H9 (cell line): Measurements from ENCODE around the gene GATC. TPM values are rescaled to one million over a fixed set of nuclear protein-coding genes. Genes with fewer than 3 reads are reported as not detected.
A peak's percentile ranks its signal among the peaks of the same experiment; 100 is the strongest.

ENCODE experiments used
- DNase-seq: peaks from one replicate; pipeline ENCODE4 v3.0.0-alpha.2; 2017
- H2AFZ ChIP-seq: one replicate; pipeline ENCODE4 v1.6.1; 2013; ENCODE audit warnings: mild to moderate bottlenecking, low read length, control low read depth, moderate library complexity
- H2AK5ac ChIP-seq: 2 replicates; pipeline ENCODE4 v1.6.1; 2013; ENCODE audit warnings: low read length, control low read depth, mixed read lengths; ENCODE audit not compliant: insufficient read length
- H2BK120ac ChIP-seq: one replicate; pipeline ENCODE4 v1.6.1; 2013; ENCODE audit warnings: low read depth, mild to moderate bottlenecking, low read length, control low read depth, inconsistent platforms; ENCODE audit not compliant: poor library complexity, severe bottlenecking
- H2BK12ac ChIP-seq: 2 replicates; pipeline ENCODE4 v1.6.1; 2013; ENCODE audit warnings: low read length, control low read depth, mixed read lengths, low read depth; ENCODE audit not compliant: insufficient read length
- H2BK15ac ChIP-seq: 2 replicates; pipeline ENCODE4 v1.6.1; 2013; ENCODE audit warnings: low read depth, low read length, control low read depth
- H2BK20ac ChIP-seq: one replicate; pipeline ENCODE4 v1.6.1; 2013; ENCODE audit warnings: low read depth, mild to moderate bottlenecking, low read length, control low read depth, inconsistent platforms; ENCODE audit not compliant: poor library complexity, severe bottlenecking
- H2BK5ac ChIP-seq: 2 replicates; pipeline ENCODE4 v1.6.1; 2013; ENCODE audit warnings: low read length, control low read depth, mixed read lengths; ENCODE audit not compliant: insufficient read length
- H3K14ac ChIP-seq: 2 replicates; pipeline ENCODE4 v1.6.1; 2013; ENCODE audit warnings: low read length, control low read depth; ENCODE audit not compliant: insufficient read depth
- H3K18ac ChIP-seq: 2 replicates; pipeline ENCODE4 v1.6.1; 2013; ENCODE audit warnings: low read depth, mild to moderate bottlenecking, mixed read lengths, low read length, control low read depth; ENCODE audit not compliant: insufficient read length
- H3K23ac ChIP-seq: 2 replicates; pipeline ENCODE4 v1.6.1; 2013; ENCODE audit warnings: low read length, control low read depth, mixed read lengths, low read depth; ENCODE audit not compliant: insufficient read length
- H3K23me2 ChIP-seq: 2 replicates; pipeline ENCODE4 v1.6.1; 2013; ENCODE audit warnings: low read depth, mild to moderate bottlenecking, mixed read lengths, low read length, control low read depth; ENCODE audit not compliant: insufficient read length, poor library complexity, severe bottlenecking
- H3K27ac ChIP-seq: 2 replicates; pipeline ENCODE4 v1.5.1; 2013; ENCODE audit warnings: low read length, control low read depth, mixed read lengths, low read depth; ENCODE audit not compliant: insufficient read length
- H3K27me3 ChIP-seq: 2 replicates; pipeline ENCODE4 v1.6.1; 2013; ENCODE audit warnings: low read length, control low read depth, inconsistent platforms; ENCODE audit not compliant: insufficient read depth
- H3K4ac ChIP-seq: 2 replicates; pipeline ENCODE4 v1.6.1; 2013; ENCODE audit warnings: low read depth, mild to moderate bottlenecking, control low read depth, inconsistent platforms, low read length, moderate library complexity
- H3K4me1 ChIP-seq: 2 replicates; pipeline ENCODE4 v1.6.1; 2013; ENCODE audit warnings: low read length, control low read depth, inconsistent platforms; ENCODE audit not compliant: insufficient read depth
- H3K4me2 ChIP-seq: 2 replicates; pipeline ENCODE4 v1.6.1; 2013; ENCODE audit warnings: low read length, control low read depth, mixed read lengths; ENCODE audit not compliant: insufficient read length, insufficient read depth
- H3K56ac ChIP-seq: 2 replicates; pipeline ENCODE4 v1.6.1; 2013; ENCODE audit warnings: low read depth, mild to moderate bottlenecking, mixed read lengths, low read length, control low read depth; ENCODE audit not compliant: insufficient read length
- H3K79me1 ChIP-seq: 2 replicates; pipeline ENCODE4 v1.6.1; 2013; ENCODE audit warnings: low read depth, mild to moderate bottlenecking, moderate library complexity, low read length, control low read depth, inconsistent platforms; ENCODE audit not compliant: insufficient read depth, poor library complexity, severe bottlenecking
- H3K79me2 ChIP-seq: 2 replicates; pipeline ENCODE4 v1.6.1; 2013; ENCODE audit warnings: low read length, control low read depth, inconsistent platforms; ENCODE audit not compliant: insufficient read depth
- H3K9ac ChIP-seq: 2 replicates; pipeline ENCODE4 v1.6.1; 2013; ENCODE audit warnings: low read length, control low read depth, mixed read lengths; ENCODE audit not compliant: insufficient read length; ENCODE audit errors: extremely low read depth
- H3K9me3 ChIP-seq: one replicate; pipeline ENCODE4 v1.6.1; 2013; ENCODE audit warnings: low read depth, low read length, inconsistent platforms; ENCODE audit not compliant: control insufficient read depth
- H3T11ph ChIP-seq: one replicate; pipeline ENCODE4 v1.6.1; 2013; ENCODE audit warnings: mild to moderate bottlenecking, low read length, control low read depth, inconsistent platforms
- H4K20me1 ChIP-seq: one replicate; pipeline ENCODE4 v1.6.1; 2013; ENCODE audit not compliant: control insufficient read depth, insufficient read length, insufficient read depth
- H4K5ac ChIP-seq: 2 replicates; pipeline ENCODE4 v1.6.1; 2013; ENCODE audit warnings: low read depth, mild to moderate bottlenecking, mixed read lengths, low read length, control low read depth; ENCODE audit not compliant: insufficient read length
- H4K8ac ChIP-seq: replicated peaks from 2 replicates; pipeline ENCODE4 v1.6.1; 2013; ENCODE audit warnings: low read length, control low read depth, mixed read lengths, low read depth; ENCODE audit not compliant: insufficient read length
- H4K91ac ChIP-seq: 2 replicates; pipeline ENCODE4 v1.6.1; 2013; ENCODE audit warnings: low read depth, mild to moderate bottlenecking, moderate library complexity, mixed read lengths, low read length, control low read depth; ENCODE audit not compliant: insufficient read length
- H3K27ac Mint-ChIP-seq, 3 experiments: 2 replicates in 2 of 3; 3 replicates in 1 of 3; pipeline ENCODE4 v1.8.0; 2020 to 2021; ENCODE audit warnings: mixed read lengths in 3 of 3, mild to moderate bottlenecking in 1 of 3, moderate library complexity in 1 of 3
- H3K27me3 Mint-ChIP-seq: 2 replicates; pipeline ENCODE4 v1.8.0; 2021; ENCODE audit warnings: low read depth, mild to moderate bottlenecking, moderate library complexity, mixed read lengths
- H3K36me3 Mint-ChIP-seq, 3 experiments: 2 replicates in 2 of 3; 3 replicates in 1 of 3; pipeline ENCODE4 v1.8.0; 2020 to 2021; ENCODE audit warnings: low read depth in 3 of 3, mixed read lengths in 3 of 3; ENCODE audit not compliant: insufficient read depth in 1 of 3
- H3K4me1 Mint-ChIP-seq, 2 experiments: 2 replicates each; pipeline ENCODE4 v1.8.0; 2020; ENCODE audit warnings: mixed read lengths in 2 of 2
- H3K4me3 Mint-ChIP-seq, 2 experiments: 2 replicates in 1 of 2; 3 replicates in 1 of 2; pipeline ENCODE4 v1.8.0; 2020 to 2021; ENCODE audit warnings: mild to moderate bottlenecking in 2 of 2, mixed read lengths in 2 of 2, moderate library complexity in 1 of 2
- H3K9me3 Mint-ChIP-seq, 2 experiments: 2 replicates in 1 of 2; 3 replicates in 1 of 2; pipeline ENCODE4 v1.8.0; 2020; ENCODE audit warnings: mild to moderate bottlenecking in 2 of 2, mixed read lengths in 2 of 2, moderate library complexity in 1 of 2
- WGBS: extraction: QIAGEN DNeasy Blood & Tissue Kit; methylation state at CpG from one replicate; pipeline ENCODE4 v1.1.7; 2013; ENCODE audit warnings: missing lambda C conversion rate, low lambda C conversion rate, mixed read lengths; ENCODE audit not compliant: insufficient read length; ENCODE audit errors: extremely low coverage; 5-methylcytosine and 5-hydroxymethylcytosine counted together
- total RNA-seq: library from RNA; stranded (reverse); gene quantifications from 2 replicates; pipeline ENCODE4 v1.2.1, GENCODE V29; 2021
- TF ChIP-seq, protein P1 (sequence below): fragments of 200-600 bp; sonication (generic); conservative IDR thresholded peaks from 3 replicates; pipeline ENCODE4 v1.8.0; 2021; ENCODE audit warnings: antibody characterized with exemption, mild to moderate bottlenecking

Gene GATC
- total RNA-seq, 1 experiment from 2014 or later: 25.9 TPM

DNA sequence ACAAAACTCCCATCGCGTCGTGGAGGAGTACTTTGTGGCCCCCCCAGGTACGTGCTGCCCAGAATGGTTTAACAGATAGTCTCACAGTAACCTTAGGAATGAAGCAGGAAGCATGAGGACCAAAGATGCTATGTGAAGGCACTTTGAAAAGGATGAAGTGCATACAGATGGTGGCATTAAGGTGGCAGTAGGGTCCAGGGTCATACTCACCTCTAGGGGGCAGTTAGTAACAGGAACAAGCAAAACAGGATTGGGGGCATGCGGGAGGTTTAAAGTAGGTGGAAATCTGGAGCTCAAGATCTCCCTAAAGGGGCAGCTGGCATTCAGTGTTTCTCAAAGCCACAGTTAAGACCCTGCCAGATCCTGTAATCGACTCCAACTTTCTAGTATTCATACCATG lies 10.9 kb downstream of the GATC start:
- Mint-ChIP-seq H3K9me3 (no peaks in the 10 kb centered on the region), H3K27ac (peak overlapping the region in 2 of 3 experiments; percentile 37 to 63; a peak in 2 of 7 replicates)

More for the DNA sequence above, 10.9 kb downstream of the GATC start:
- TF ChIP-seq, protein P1, sequence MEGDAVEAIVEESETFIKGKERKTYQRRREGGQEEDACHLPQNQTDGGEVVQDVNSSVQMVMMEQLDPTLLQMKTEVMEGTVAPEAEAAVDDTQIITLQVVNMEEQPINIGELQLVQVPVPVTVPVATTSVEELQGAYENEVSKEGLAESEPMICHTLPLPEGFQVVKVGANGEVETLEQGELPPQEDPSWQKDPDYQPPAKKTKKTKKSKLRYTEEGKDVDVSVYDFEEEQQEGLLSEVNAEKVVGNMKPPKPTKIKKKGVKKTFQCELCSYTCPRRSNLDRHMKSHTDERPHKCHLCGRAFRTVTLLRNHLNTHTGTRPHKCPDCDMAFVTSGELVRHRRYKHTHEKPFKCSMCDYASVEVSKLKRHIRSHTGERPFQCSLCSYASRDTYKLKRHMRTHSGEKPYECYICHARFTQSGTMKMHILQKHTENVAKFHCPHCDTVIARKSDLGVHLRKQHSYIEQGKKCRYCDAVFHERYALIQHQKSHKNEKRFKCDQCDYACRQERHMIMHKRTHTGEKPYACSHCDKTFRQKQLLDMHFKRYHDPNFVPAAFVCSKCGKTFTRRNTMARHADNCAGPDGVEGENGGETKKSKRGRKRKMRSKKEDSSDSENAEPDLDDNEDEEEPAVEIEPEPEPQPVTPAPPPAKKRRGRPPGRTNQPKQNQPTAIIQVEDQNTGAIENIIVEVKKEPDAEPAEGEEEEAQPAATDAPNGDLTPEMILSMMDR: peak; percentile 71
- Histone ChIP-seq H4K8ac (no peak overlapping the region), H3K79me2 (no peaks in the 10 kb centered on the region), H4K91ac (no peak overlapping the region), H2BK12ac (no peak overlapping the region), H3K27ac (no peak overlapping the region), H3K4ac (no peak overlapping the region), H3K4me2 (no peak overlapping the region), H3K9me3 (no peaks in the 10 kb centered on the region), H3K79me1 (no peaks in the 10 kb centered on the region), H3K9ac (no peak overlapping the region), H2BK120ac (no peak overlapping the region), H3K23me2 (no peaks in the 10 kb centered on the region), H3K18ac (no peak overlapping the region), H3K23ac (no peak overlapping the region), H2AK5ac (no peak overlapping the region), H2BK20ac (no peak overlapping the region), H3K4me1 (no peaks in the 10 kb centered on the region), H4K20me1 (no peaks in the 10 kb centered on the region), H4K5ac (no peak overlapping the region), H2AFZ (no peak overlapping the region), H3K14ac (no peak overlapping the region), H2BK5ac (no peak overlapping the region), H2BK15ac (no peak overlapping the region), H3K56ac (no peak overlapping the region), H3T11ph (no peak overlapping the region), H3K27me3 (no peaks in the 10 kb centered on the region)
- H3K27me3 Mint-ChIP-seq: no peaks in the 10 kb centered on the region
- peak; percentile 65 for DNase-seq
- H3K4me1 Mint-ChIP-seq: no peaks in the 10 kb centered on the region
- no peak overlapping the region for H3K4me3 Mint-ChIP-seq
- WGBS: no CpG with 5 or more reads among the region's 6 CpGs
- H3K36me3 Mint-ChIP-seq: peaks cover 41 to 87% (median 63%) of the 10 kb centered on the region in 3 experiments; a peak in 6 of 7 replicates
